ENCODE results near the gene PLEKHA7.

DNA sequence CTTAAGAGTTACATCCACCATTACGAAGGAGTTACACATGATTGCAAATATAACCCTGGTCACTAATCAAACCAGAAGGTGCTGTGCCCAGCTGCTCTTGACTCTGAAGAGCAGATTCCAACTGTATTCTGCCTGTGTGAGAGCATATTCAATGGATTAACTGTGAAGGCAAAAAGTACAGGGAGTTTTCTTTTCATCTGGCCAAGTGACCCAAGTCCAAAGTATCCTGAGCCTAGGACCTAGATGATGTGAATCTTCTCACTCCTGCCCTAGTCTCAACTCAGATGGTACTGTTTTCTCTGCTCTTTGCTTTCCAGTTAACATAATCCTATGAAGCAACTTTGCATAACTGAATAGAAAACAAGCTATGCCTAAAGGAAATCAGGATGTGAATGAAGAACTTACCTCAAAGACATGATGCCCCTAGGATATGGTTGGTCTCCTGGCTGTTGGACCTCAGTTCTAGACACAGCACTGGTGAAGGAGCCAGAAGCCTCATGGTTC lies 169.9 kb downstream of the PLEKHA7 start:
- TF ChIP-seq POLR2A (IDR thresholded peaks at IDR 0.05; ENCODE audit: low read length), result no peak
- TF ChIP-seq GATA1 (IDR thresholded peaks at IDR 0.05; ENCODE audit: low read depth, low read length), result no peak
